GM12801 (cell line): ENCODE measurements around the gene NDUFA5.

Source experiments
- TF ChIP-seq, protein P1 (sequence below): IDR thresholded peaks from one replicate; pipeline ENCODE4 v1.5.1; 2011; ENCODE audit warnings: control low read depth; ENCODE audit not compliant: insufficient read length; ENCODE audit errors: extremely low read depth

The NDUFA5 gene

DNA sequence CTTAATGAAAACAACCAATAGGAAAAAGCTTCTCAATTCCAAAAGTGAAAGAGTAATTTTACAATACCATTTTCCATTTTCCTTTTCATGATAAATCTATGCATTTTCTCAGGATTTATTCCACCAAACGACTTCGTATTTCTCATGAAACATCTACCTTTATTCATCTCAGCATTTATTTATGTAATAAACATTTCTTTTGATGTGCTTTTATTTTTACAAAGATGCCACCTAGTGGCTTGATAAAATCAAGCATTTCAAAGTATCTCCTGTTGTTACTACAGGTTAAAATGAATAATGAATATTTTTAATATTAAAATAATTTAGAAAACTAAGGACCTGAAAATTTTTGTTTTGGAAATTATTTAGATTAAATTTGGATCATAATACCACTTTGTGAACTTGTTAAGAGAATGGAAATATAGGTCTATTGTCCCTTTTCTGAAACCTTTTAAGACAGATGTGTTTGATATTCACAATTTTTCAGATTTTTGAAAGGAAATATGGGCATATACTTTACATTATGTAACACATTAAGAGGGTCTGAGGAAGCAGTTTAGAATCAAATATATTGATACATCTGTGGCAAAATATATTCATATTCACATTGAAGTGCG, 20.5 kb downstream of the NDUFA5 start:
- TF ChIP-seq, protein P1, sequence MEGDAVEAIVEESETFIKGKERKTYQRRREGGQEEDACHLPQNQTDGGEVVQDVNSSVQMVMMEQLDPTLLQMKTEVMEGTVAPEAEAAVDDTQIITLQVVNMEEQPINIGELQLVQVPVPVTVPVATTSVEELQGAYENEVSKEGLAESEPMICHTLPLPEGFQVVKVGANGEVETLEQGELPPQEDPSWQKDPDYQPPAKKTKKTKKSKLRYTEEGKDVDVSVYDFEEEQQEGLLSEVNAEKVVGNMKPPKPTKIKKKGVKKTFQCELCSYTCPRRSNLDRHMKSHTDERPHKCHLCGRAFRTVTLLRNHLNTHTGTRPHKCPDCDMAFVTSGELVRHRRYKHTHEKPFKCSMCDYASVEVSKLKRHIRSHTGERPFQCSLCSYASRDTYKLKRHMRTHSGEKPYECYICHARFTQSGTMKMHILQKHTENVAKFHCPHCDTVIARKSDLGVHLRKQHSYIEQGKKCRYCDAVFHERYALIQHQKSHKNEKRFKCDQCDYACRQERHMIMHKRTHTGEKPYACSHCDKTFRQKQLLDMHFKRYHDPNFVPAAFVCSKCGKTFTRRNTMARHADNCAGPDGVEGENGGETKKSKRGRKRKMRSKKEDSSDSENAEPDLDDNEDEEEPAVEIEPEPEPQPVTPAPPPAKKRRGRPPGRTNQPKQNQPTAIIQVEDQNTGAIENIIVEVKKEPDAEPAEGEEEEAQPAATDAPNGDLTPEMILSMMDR: no peak

DNA sequence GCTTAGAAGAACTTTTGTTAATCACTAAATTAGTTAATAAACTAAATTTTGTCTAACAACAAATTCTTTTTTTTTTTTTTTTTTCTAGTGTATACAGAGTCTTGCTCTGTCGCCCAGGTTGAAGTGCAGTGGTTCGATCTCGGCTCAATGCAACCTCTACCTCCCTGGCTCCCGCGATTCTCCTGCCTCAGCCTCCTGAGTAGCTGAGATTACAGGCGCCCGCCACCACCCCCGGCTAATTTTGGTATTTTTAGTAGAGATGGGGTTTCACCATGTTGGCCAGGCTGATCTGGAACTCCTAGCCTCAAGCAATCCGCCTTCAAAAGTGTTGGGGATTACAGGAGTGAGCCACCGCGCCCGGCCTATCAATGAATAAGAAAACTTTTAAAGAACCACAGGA, 22.1 kb downstream of the NDUFA5 start:
- TF ChIP-seq, protein P1: no peak

DNA sequence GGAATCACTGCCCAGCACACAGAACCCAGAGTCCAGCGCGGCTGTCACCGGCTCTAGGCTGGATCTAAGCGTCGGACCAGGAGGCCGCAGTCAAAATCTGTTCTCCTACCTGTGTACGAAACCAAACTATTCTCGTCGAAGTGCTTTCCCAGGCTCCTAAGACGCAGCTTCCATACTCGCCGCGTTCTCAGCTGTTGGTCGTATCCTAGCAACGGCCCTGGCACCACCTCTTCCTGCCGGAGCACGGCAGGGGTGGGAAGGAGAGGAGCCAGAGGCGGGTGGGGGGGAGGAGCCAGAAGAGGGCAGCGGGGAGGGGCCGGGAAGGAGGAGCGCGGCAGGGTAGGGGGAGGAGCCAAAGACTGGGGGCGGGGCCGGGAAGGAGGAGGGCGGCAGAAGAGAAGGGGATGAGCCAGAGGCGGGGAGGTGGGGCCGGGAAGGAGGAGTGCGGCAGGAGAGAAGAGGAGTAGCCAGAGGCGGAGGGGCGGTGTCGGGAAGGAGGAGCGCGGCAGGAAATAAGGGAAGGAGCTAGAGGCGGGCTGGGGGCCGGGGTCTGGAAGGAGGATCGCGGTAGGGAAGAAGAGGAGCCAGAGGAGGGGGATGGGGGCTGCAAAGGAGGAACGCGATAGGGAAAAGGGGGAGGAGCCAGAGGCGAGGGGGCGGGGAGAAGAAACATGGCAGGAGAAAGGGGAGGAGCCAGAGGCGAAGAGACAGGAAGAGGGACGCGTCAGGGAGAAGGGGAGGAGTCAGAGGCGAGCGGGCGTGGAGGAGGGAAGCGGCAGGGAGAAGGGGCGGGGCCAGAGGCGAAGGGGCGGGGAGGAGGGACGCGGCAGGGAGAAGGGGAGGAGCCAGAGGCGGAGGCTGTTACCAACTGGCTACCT, 23.0 kb downstream of the NDUFA5 start, which contains the start of gene IQUB:
IQUB (minus strand) TSS at position 213 of the 878 bp plus-strand sequence. CDS start 22,255 bp downstream, outside the sequence.
- TF ChIP-seq, protein P1: no peak

DNA sequence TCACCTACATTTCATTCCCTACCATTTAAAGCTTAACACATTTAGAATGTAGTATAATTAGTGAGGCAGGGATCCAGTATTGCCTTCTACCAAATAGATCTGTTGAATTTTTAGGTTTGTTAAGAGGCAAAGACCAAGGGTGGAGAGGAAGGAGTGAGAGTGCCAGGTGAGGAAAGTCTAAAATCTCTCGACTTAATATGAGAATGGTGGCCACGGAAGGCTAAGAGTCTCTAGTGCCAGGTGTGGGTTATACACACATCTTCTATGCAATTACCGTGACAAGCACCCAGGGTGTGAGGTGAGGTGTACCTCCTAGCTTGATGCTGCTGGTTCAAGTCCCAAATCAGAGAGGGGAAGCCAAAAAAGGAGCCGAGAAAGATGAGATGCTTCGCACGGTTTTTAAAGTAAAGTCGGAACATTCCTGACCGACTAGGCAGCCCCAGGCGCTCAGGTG, 23.7 kb downstream of the NDUFA5 start:
- TF ChIP-seq, protein P1: no peak

DNA sequence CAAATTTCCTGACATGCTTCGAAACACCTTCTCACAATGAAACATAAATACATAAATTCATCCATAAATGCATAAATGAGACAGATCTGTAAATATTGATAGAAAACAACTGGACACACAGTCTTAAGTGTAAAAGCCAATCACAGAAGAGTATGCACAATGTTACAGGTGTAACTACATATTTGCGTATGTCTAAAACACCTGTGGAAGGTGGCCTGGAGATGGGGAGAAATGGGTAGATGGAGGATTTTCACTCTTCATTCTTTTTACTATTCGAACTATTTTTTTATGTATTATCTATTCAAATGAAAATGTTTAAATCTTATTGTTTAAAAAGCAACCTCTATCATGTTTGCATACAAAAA, 24.1 kb downstream of the NDUFA5 start:
- TF ChIP-seq, protein P1: no peak

DNA sequence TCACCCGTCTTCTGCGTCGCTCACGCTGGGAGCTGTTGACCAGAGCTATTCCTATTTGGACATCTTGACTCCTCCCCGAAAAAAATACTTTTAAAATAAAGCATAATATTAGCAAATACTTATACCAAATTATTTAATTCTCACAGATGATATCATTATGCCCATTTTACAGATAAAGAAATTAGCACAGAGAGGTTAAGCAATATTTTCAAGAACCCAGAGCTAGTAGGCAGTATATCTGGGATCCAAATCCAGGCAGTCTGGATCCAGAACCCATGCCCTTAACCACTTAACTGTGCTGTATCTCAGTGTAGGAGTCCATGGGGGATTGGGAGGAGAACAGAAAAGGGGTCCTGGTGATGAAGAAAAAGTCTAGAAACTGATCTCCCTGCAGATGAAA, 29.4 kb downstream of the NDUFA5 start:
- TF ChIP-seq, protein P1: no peak

DNA sequence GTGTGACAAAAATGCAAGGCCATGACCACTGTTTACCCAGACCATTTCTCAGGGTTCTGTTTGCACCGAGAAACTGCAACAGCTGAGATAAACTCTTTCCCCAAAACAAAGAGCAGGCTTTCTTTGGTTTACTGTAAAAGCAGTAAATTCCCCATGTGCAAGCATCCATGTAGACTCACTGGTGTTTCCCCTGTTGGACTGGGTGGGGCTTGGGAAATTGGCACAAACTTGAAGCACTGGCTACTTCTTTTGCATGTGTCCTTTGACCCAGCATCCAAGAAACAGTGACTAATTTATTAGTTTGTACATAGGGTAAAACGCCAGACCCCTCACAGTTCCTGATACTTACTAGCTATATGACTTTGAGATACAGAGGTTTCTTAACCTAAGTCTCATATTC, 35.6 kb downstream of the NDUFA5 start:
- TF ChIP-seq, protein P1: no peak
